DMS114 treated with DMSO at 0.1 percent for 48 hours (cell line): ENCODE measurements around the gene AP2A2.

Experiments used
- DNase-seq: peaks from one replicate; lab custom pipeline; 2025; ENCODE audit not compliant: unreplicated experiment; lab: John Stamatoyannopoulos, UW

The AP2A2 gene

GRCh38 chr11:1038921-1039320, 113.3 kb downstream of the AP2A2 start:
- no peak for DNase-seq

DNA sequence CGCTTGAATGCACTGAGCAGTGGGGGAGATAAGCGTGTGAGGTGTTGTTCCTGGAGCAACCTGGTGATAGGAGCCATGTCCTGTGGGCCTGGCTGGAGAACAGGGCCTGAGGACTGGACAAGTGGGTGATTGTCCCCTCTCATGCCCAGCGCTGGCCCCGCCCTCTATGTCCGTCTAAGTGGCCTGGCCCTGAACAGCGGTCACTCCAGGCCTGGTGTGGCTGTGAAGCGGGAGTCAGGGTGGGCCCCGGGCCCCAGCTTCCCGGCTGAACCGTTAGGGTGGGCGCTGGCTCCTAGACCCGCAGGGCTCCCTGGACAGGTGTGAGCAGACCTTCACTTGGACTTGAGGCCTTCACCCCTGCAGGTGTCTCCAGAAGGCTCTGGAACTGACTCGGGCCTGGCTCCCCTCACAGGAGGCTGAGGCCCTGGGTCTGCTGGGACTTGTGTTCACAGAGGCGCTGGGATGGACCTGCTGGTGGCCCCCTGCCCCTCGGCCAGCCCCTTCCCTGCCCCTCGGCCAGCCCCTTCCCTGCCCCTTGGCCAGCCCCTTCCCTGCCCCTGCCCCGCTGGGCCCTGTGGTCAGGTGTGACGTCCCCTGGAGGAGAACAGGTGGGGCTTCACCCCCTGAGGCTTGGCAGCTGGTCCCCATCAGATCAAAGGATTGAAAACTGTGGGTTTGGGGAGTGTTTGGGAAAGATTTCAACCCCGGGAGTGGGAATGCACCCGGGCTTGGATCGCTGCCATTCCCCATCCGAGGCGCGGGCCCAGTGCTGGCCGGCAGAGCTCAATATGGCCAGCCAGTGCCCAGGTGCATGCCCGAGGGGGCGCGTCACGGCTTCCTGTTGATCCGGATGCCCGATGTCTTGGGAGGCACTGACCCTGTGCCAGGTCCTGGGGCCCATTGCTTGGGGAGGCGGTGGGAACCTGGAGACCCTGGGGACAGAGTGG, 114.1 kb downstream of the AP2A2 start:
- DNase-seq: no peak

- DNase-seq: no peak
Observed at GRCh38 chr11:1040428-1041148, 114.9 kb downstream of the AP2A2 start.

GRCh38 chr11:1041149-1041467, 115.4 kb downstream of the AP2A2 start:
- no peak for DNase-seq

DNA sequence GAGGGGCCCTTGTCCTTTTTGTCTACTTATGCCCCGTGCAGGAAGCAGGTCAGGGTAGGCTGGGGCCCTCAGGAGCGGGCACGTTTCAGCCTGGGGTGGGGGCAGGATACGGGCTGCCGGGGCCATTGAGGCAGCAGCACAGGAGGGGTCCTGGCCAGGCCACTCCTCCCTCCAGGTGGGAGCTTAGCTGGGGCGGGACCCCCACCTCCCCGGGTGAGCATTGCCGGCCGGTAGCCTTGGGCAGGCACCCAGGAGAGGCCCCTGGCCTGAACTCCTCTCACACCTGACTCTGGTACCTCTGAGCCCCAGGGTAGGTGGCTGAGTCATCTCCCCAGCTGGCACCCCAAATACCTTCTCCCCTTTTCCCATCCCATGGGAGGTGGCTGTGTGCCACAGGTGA, 115.8 kb downstream of the AP2A2 start:
- DNase-seq: no peak

DNA sequence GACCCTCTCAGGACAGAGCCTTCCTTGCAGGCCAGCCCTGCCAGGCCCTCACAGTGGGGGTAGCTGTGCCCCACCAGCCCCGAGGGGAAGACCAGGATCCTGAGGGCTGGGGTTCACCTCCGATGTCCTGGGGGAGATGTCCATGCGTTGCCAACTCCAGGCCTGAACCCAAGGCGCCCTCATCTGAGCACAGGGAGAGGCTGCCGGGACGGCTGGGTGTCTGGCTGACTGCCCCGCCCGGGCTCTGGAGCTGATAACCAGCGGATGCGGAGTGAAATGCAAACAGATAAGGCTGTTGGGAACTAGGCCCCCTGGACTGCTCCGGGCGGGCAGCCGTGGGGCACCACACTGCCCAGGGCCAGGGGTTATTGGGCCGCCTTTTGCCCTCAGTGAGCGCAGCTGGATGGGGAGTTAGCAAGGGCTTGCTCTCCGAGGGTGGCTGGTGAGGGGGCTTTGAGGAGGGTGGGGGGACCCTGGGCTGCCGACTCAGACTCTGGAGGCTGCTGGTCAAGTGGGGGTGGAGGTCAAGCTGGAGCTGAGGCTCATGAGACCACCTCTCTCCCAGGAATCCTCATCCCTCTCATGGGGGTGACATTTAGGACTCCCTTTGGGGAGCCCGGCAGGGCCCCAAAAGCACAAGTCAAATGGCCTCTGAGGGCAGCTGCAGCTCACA, 116.4 kb downstream of the AP2A2 start:
- no peak for DNase-seq

- DNase-seq: no peak
Observed at GRCh38 chr11:1042626-1043562, 117.2 kb downstream of the AP2A2 start.

- DNase-seq: no peak
Observed at GRCh38 chr11:1043563-1044096, 118.0 kb downstream of the AP2A2 start.

GRCh38 chr11:1044160-1044559, 118.5 kb downstream of the AP2A2 start:
- DNase-seq: no peak

- no peak for DNase-seq
Observed at GRCh38 chr11:1047595-1048156, 122.0 kb downstream of the AP2A2 start.

DNA sequence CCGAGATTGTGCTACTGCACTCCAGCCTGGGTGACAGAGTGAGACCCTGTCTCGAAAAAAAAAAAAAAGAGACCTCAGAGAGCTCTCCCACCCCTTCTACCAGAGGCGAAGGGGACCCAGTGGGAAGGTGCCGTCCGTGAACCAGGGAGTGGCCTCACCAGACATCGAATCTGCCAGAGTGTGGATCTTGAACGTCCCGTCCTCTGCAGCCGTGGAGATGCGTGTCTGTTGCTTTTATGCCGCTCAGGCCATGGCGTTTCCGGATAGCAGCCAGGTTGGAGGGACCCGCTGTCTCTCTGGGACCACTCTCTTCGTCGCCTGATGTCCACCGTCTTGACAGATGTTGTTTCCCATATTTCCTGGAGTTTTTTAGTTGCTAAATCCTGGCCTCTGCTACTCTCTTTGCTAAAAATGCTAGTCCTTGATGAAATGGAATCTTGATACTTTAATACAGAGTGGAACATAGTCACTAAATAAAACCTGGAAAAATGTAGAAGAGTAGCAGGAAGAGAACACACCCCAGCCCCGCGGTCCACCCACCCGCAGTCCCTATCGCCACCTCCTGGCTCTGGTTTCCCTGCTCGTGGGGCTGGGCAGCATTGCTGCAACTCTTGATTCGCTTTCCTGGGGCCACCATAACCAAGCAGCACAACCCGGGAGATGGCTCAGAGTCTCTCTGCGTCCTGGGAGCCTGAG, 122.9 kb downstream of the AP2A2 start:
- no peak for DNase-seq

GRCh38 chr11:1049071-1049405, 123.4 kb downstream of the AP2A2 start:
- DNase-seq: no peak

DNA sequence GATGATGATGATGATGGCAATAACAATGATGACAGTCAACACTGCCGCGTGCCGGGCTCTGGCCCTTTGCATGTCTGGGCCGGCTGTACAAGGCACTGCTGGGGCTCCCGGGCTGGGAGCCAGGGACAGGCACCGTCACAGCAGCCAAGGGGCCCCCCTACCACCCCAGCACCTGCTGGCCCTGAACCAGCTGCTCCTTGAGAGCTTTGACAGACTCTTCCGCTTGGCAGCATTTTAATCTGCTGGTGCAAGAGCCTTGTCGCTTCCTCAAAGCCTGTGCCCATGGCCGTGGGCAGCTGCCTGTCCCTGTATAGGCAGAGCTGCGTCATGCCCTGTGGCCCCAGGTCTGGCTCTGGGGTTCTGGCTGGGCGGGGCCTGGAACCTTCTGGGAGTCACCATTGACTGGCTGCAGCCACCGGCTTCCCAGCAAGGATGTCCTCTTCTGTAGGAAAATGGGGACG, 123.8 kb downstream of the AP2A2 start:
- no peak for DNase-seq

GRCh38 chr11:1049911-1050580, 124.4 kb downstream of the AP2A2 start:
- DNase-seq: no peak

- no peak for DNase-seq
Observed at GRCh38 chr11:1050581-1051355, 125.1 kb downstream of the AP2A2 start.

GRCh38 chr11:1051356-1052132, 125.9 kb downstream of the AP2A2 start:
- DNase-seq: no peak
